ENCODE data around the gene TICAM2.

The TICAM2 gene

DNA sequence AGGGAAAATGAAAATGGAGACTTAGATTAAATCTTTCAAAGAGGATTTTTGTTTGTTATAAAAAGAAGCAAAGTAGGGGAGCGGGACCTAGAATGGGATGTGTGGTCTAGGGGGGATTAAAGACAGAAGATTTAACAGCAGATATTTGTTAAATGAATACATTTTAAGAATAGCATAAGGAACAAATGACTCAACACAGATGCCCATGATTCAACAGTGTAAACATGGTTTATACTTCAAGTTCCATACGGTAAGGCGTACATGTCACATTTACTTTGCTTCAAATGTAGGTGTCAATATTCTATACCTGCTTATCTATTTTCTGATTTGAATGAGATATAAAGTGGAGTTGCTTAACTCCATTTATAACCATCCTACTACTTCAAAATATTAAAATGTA lies 1.5 kb downstream of the TICAM2 start:
- ChIA-PET POLR2A (interaction anchor here (1.0 kb wide), 1 partner anchor 24 kb away, joined by 3 read pairs; no protein-coding TSS in a partner anchor), CTCF (interaction anchor here (0.7 to 1.0 kb wide), 2 partner anchors 26 to 374 kb away, joined by 3 read pairs; no protein-coding TSS in a partner anchor)
- H3K27ac ChIP-seq (ENCODE audit: extremely low read depth, low read depth, low read length) = no peak overlapping the region
- H3K4me1 ChIP-seq (ENCODE audit: control insufficient read depth, insufficient read depth, low read length) = peaks cover 3% of the 10 kb centered on the region
- peaks cover 0 to 14% of the 10 kb centered on the region in 2 experiments; a peak in 1 of 3 replicates for H3K36me3 ChIP-seq (ENCODE audit: control insufficient read depth in 2 of 2, insufficient read depth in 1 of 2, low read length in 2 of 2)
- H3K9me3 ChIP-seq (ENCODE audit: control insufficient read depth, insufficient read depth, low read depth, low read length) = no peaks in the 10 kb centered on the region
- no peak overlapping the region for H3K4me3 ChIP-seq (ENCODE audit: low read depth, low read length)
- no peak for TF ChIP-seq ZNF354C (tag by site-specific recombination; IDR thresholded peaks at IDR 0.05; ENCODE audit: borderline replicate concordance, low read depth)
- TF ChIP-seq, protein P1, sequence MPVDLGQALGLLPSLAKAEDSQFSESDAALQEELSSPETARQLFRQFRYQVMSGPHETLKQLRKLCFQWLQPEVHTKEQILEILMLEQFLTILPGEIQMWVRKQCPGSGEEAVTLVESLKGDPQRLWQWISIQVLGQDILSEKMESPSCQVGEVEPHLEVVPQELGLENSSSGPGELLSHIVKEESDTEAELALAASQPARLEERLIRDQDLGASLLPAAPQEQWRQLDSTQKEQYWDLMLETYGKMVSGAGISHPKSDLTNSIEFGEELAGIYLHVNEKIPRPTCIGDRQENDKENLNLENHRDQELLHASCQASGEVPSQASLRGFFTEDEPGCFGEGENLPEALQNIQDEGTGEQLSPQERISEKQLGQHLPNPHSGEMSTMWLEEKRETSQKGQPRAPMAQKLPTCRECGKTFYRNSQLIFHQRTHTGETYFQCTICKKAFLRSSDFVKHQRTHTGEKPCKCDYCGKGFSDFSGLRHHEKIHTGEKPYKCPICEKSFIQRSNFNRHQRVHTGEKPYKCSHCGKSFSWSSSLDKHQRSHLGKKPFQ (tag by site-specific recombination; IDR thresholded peaks at IDR 0.05) = no peak
- TF ChIP-seq ZNF624 (tag by site-specific recombination; IDR thresholded peaks at IDR 0.05) = no peak
- TF ChIP-seq ZNF747 (tag by site-specific recombination; IDR thresholded peaks at IDR 0.05) = no peak
- no peak for TF ChIP-seq ZNF239 (tag by site-specific recombination; IDR thresholded peaks at IDR 0.05)
- TF ChIP-seq ZSCAN23 (tag by site-specific recombination; IDR thresholded peaks at IDR 0.05) = no peak
- TF ChIP-seq GFI1B (tag by site-specific recombination; IDR thresholded peaks at IDR 0.05) = no peak
- no peak for TF ChIP-seq ZNF169 (tag by site-specific recombination; IDR thresholded peaks at IDR 0.05)
- no peak for TF ChIP-seq ZNF791 (tag by site-specific recombination; IDR thresholded peaks at IDR 0.05)
- TF ChIP-seq ZNF843 (tag by site-specific recombination; IDR thresholded peaks at IDR 0.05) = no peak
- TF ChIP-seq, protein P2, sequence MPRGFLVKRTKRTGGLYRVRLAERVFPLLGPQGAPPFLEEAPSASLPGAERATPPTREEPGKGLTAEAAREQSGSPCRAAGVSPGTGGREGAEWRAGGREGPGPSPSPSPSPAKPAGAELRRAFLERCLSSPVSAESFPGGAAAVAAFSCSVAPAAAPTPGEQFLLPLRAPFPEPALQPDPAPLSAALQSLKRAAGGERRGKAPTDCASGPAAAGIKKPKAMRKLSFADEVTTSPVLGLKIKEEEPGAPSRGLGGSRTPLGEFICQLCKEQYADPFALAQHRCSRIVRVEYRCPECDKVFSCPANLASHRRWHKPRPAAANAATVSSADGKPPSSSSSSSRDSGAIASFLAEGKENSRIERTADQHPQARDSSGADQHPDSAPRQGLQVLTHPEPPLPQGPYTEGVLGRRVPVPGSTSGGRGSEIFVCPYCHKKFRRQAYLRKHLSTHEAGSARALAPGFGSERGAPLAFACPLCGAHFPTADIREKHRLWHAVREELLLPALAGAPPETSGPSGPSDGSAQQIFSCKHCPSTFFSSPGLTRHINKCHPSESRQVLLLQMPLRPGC (tag by site-specific recombination; IDR thresholded peaks at IDR 0.05) = no peak
- TF ChIP-seq, protein P3, sequence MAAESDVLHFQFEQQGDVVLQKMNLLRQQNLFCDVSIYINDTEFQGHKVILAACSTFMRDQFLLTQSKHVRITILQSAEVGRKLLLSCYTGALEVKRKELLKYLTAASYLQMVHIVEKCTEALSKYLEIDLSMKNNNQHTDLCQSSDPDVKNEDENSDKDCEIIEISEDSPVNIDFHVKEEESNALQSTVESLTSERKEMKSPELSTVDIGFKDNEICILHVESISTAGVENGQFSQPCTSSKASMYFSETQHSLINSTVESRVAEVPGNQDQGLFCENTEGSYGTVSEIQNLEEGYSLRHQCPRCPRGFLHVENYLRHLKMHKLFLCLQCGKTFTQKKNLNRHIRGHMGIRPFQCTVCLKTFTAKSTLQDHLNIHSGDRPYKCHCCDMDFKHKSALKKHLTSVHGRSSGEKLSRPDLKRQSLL (tag by site-specific recombination; IDR thresholded peaks at IDR 0.05) = no peak
- no peak for TF ChIP-seq ZNF394 (tag by site-specific recombination; IDR thresholded peaks at IDR 0.05; ENCODE audit: borderline replicate concordance)
- TF ChIP-seq, protein P4, sequence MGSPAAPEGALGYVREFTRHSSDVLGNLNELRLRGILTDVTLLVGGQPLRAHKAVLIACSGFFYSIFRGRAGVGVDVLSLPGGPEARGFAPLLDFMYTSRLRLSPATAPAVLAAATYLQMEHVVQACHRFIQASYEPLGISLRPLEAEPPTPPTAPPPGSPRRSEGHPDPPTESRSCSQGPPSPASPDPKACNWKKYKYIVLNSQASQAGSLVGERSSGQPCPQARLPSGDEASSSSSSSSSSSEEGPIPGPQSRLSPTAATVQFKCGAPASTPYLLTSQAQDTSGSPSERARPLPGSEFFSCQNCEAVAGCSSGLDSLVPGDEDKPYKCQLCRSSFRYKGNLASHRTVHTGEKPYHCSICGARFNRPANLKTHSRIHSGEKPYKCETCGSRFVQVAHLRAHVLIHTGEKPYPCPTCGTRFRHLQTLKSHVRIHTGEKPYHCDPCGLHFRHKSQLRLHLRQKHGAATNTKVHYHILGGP (tag by site-specific recombination; IDR thresholded peaks at IDR 0.05) = no peak

DNA sequence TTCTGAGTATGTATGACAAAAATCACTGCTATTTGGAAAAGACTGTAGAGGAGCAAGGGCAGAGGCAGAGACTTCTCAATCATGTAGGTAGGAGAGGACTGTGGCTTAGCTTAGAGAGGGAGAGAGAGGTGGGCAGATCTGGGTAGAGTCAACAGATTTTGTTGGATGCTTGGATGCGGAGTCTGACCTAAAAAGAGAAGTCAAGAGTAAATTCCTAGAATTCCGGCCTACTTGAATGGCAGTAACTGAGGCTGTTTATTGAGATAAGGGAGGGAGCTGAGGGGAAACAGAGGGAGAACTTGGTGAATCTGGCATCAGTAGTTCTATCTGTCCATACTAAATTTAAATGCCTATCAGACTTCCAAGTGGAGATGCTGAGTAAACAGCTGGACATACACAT lies 2.4 kb downstream of the TICAM2 start:
- ChIA-PET POLR2A (no interaction called here), CTCF (interaction anchor here (0.7 to 1.0 kb wide), 3 partner anchors 20 to 331 kb away, joined by 3 to 5 read pairs (median 4); no protein-coding TSS in a partner anchor)
- Histone ChIP-seq H3K9me3 (ENCODE audit: control insufficient read depth, insufficient read depth, low read depth, low read length) (no peaks in the 10 kb centered on the region), H3K4me3 (ENCODE audit: low read depth, low read length) (no peak overlapping the region), H3K36me3 (ENCODE audit: control insufficient read depth in 2 of 2, insufficient read depth in 1 of 2, low read length in 2 of 2) (peaks cover 0 to 9% of the 10 kb centered on the region in 2 experiments; a peak in 1 of 3 replicates), H3K27ac (ENCODE audit: extremely low read depth, low read depth, low read length) (no peak overlapping the region), H3K4me1 (ENCODE audit: control insufficient read depth, insufficient read depth, low read length) (peaks cover 3% of the 10 kb centered on the region)
- TF ChIP-seq SETDB1 (IDR thresholded peaks at IDR 0.05; ENCODE audit: insufficient read length, low read length) (no peak), ZNF133 (tag by site-specific recombination; IDR thresholded peaks at IDR 0.05) (no peak), HOXD13 (CRISPR knock-in tag; IDR thresholded peaks at IDR 0.05; ENCODE audit: borderline replicate concordance) (no peak), ZFHX2 (tag by site-specific recombination; conservative IDR thresholded peaks at IDR 0.05) (no peak), KLF16 (tag by site-specific recombination; IDR thresholded peaks at IDR 0.05) (no peak), ZNF544 (tag by site-specific recombination; IDR thresholded peaks at IDR 0.05) (no peak), TCF7L2 (IDR thresholded peaks at IDR 0.05; ENCODE audit: borderline replicate concordance, low read depth, low read length) (no peak), ZFP3 (tag by site-specific recombination; IDR thresholded peaks at IDR 0.05; ENCODE audit: low read depth) (no peak), ZNF146 (tag by site-specific recombination; IDR thresholded peaks at IDR 0.05) (no peak)
- TF ChIP-seq, protein P5, sequence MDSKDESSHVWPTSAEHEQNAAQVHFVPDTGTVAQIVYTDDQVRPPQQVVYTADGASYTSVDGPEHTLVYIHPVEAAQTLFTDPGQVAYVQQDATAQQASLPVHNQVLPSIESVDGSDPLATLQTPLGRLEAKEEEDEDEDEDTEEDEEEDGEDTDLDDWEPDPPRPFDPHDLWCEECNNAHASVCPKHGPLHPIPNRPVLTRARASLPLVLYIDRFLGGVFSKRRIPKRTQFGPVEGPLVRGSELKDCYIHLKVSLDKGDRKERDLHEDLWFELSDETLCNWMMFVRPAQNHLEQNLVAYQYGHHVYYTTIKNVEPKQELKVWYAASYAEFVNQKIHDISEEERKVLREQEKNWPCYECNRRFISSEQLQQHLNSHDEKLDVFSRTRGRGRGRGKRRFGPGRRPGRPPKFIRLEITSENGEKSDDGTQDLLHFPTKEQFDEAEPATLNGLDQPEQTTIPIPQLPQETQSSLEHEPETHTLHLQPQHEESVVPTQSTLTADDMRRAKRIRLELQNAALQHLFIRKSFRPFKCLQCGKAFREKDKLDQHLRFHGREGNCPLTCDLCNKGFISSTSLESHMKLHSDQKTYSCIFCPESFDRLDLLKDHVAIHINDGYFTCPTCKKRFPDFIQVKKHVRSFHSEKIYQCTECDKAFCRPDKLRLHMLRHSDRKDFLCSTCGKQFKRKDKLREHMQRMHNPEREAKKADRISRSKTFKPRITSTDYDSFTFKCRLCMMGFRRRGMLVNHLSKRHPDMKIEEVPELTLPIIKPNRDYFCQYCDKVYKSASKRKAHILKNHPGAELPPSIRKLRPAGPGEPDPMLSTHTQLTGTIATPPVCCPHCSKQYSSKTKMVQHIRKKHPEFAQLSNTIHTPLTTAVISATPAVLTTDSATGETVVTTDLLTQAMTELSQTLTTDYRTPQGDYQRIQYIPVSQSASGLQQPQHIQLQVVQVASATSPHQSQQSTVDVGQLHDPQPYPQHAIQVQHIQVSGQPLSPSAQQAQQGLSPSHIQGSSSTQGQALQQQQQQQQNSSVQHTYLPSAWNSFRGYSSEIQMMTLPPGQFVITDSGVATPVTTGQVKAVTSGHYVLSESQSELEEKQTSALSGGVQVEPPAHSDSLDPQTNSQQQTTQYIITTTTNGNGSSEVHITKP (tag by site-specific recombination; IDR thresholded peaks at IDR 0.05) = no peak
- TF ChIP-seq, protein P6, sequence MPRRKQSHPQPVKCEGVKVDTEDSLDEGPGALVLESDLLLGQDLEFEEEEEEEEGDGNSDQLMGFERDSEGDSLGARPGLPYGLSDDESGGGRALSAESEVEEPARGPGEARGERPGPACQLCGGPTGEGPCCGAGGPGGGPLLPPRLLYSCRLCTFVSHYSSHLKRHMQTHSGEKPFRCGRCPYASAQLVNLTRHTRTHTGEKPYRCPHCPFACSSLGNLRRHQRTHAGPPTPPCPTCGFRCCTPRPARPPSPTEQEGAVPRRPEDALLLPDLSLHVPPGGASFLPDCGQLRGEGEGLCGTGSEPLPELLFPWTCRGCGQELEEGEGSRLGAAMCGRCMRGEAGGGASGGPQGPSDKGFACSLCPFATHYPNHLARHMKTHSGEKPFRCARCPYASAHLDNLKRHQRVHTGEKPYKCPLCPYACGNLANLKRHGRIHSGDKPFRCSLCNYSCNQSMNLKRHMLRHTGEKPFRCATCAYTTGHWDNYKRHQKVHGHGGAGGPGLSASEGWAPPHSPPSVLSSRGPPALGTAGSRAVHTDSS (tag by site-specific recombination; IDR thresholded peaks at IDR 0.05) = no peak

Measured in HEK293 (cell line).